H4 (cell line): ENCODE results near the gene ATAT1. TPM values are rescaled to one million over a fixed set of nuclear protein-coding genes. Genes with fewer than 3 reads are reported as not detected.
"Not testable (repeated sequence)": the region's sequence is repeated elsewhere in the genome, so short reads cannot be mapped to it uniquely, and the experiment has no call there.

ENCODE experiments used
- DNase-seq: peaks from one replicate; pipeline ENCODE4 v3.0.0-alpha.2; 2015; ENCODE audit warnings: low spot score
- total RNA-seq: library from RNA; depleted of rRNA; stranded (reverse); fragments of >200 nt; shearing (Covaris generic); gene quantifications from 2 replicates; pipeline ENCODE4 v1.2.3, GENCODE V29; 2014

ATAT1 gene
- total RNA-seq, 1 experiment from 2014 or later = 7.0 TPM

DNA sequence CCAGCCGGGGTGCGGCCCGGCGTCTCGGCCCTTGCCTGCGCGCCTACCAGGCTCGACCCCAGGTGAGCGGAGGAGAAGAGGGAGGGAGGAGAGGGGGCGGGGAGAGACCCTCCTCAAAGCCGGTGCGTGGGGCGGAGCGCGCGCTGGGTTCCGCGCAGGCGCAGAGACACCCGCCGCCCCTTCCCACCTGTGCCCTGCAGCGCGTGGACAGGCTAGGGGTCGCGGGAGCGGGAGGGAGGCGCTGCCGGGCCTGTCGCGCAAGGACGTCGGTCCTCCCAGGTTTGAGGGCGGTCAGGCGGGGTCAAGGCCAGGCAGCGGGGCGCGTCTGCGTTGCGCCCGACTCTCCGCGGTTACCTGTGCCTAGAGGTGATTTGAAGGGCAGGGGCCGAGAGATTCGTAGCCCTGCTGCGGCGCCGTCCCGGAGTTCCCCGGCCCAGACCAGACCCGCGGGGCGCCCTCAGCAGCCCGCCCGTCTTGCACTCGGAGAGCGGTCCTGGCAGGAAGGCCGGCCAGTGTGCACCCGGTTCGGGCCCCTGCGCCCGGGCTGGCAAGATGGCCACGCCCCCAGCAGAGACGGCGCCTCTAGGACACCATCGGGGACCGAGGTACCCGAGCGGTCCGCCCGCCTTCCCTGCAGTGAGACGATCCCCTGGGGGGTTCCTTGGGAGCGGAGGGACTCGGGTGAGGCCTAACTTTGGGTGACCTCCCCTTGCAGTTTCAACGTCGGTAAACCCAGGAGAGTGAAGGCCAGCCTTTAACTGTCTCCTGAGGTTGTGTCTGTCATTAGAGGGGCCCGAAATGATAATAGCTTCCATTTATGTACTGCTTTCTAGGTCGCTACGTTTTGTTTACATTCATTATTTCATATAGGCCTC, 20.8 kb downstream of the ATAT1 start:
- DNase-seq = peak; percentile 49

DNA sequence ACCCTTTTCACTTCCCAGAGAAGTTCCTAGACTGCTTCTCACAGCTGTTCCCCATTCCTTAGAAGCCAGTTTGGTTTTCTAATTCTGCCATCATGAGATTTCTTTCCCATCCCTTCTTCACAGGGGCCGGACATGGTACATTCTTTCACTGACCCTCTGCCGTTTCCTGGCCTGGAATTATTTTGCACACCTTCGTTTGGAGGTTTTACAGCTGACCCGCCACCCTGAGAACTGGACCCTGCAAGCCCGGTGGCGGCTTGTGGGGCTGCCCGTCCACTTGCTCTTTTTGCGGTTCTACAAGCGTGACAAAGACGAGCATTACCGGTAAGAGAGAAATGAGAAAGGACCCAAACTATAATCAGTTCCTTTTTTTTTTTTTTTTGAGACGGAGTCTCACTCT, 24.5 kb downstream of the ATAT1 start:
- DNase-seq = no peak

DNA sequence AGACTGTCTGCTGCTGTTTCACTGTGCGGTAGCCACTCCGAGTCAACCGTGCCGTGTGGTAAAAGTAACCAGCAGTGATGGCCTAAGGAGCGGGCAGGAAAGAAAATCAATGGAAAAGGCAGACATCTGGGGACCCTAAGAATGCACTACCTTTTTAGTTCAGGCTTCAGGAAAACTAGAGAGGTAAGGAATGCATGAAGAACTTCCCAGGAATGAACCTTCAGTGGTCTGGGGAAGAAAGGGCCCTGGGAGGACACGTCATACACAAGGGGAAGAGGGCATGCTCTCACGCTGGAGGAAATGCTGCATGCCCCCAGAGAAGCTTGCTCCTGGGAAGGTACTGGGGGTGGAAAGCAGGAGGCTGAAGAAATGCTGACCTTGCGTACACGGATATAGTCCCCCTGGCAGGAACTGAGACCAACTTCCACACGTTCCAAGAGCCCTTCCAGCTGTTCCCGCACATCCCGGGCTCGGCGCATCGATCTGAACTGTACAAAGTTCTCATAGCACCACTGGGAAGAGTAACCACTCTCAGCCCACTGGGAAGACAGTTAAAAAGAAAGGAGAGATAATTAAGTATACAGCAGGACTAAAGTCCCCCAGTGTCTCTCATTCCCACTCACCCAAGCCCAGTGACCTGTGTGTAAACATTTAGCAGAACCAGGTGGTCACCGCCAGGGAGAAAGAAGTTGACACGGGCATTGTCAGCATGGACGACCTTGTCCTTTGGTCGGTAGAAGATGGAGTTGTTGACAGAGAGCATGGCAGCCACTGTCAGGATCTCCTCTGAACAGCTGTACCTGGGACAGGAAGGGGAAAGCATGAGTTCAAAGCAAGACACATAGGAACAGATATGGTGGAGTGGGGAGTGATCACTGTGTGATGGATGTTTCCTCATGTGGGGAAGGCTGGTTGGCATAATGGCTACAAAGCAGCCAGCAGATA, 28.4 kb downstream of the ATAT1 start:
- DNase-seq = no peak

DNA sequence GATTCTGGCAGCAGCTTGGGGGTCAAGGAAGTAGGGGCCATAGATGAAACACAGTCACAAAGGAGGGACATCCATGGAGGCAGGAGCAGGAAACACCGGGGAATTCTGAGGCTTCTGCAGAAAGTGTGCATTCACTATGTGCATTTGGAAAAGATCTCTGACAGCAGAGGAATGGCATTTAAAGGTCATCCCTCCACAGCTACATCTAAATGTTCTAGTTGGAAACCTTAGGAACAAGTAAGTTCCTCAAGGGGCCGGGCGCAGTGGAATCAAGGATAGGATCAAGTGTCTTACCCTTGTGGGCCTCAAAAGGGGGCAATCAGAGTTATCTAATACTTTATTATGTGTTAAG, 29.0 kb downstream of the ATAT1 start:
- no peak for DNase-seq

DNA sequence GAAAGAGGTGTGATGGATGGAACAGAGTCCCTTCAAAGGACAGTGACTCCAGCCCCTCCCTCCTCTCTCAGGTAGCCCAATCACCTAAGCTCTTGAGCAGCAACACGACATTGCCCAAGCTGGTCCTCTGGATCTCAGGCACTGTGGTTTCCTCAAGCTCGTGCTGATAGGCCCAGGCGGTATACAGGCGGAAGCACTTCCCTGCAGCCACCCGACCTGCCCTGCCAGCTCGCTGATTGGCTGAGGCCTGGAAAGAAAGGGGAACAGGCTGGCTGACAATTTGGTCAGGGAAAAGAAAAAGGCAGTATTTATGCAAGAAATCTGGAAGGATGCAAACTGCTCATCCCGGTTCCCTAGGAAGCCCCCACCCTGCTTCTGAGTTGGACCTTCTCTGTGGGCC, 29.8 kb downstream of the ATAT1 start:
- no peak for DNase-seq

DNA sequence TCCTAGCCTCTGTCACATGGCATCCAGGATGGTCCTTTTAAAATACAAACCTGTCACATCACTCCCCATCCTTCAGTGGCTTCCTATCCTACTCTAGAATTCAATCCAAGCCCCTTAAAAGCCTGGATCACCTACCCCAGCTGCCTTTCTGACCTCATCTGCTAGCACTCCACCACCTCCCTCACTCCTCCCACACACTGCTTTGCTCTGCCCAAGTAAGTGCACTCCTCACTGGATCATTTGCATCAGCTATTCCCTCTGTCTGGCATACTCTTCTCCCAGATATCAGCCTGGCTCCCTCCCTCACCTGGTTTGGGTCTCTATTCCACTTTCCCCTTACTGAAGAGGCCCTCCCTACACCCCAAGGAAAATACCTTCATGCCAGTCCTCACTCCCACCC, 30.8 kb downstream of the ATAT1 start:
- no peak for DNase-seq

DNA sequence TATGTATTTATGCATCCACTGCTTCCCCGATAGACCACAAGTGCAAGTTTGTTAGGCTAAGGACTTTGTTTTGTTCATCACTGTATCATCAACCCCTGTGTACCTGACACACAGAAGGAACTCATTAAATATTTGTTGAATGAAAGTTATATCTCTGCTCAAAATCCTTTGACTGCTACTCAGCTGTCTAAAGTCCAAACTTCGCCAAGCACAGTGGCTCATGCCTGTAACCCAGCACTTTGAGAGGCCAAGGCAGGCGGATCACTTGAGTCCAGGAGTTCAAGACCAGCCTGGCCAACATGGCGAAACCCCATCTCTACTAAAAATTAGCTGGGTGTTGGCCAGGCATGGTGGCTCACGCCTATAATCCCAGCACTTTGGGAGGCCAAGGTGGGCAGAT, 31.2 kb downstream of the ATAT1 start:
- DNase-seq = not testable (repeated sequence)

DNA sequence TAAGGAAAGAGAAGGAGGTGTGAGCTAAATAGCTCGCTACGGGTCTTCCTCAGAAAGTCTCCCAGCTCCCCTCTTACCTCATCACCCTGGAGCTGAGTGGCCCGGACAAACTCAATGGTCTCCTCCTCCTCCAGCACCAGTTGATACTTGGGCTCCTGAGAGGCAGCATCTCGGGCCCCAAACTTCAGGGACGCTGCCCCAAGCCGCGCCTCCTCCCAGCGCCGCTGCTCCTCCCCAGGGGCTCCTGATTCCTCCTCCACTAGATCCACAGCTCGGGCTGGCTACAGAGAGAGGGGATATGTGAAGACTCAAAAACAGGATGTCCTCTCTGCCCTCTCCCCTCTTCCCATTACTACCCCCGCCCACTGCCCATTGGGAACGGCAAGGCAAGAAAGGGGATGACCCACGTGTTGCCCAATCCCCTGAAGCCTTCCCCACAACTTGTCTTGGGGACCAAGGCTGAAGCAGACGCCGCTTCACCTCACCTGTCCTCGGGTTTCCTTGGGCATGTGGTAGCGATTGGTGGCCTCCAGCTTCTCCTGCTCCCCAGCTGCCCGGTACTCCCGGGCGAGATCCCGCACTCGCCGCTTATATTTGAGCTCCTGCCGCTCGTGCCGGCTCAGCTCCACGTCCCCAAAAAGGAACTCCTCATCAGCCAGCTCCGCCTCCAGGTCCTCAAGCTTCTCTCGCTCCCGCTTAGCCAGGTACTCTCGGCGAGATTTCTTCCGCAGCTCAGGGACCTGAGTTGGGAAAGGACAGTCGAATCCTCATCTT, 38.5 kb downstream of the ATAT1 start:
- DNase-seq = no peak

DNA sequence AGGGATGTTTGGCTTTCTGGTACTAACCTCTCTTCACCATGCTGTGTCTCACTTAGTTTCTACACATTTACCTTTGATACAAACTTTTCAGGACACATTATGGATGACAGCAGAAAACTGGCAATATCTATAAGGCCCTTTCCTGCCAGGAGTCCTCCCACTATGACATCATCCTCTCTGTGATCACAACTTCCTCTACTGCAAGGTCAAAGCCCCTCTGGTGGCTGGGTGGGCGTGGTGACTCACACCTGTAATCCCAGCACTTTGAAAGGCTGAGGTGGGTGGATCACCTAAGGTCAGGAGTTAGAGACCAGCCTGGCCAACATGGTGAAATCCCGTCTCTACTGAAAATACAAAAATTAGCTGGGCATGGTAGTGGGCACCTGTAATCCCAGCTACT, 39.6 kb downstream of the ATAT1 start:
- DNase-seq = not testable (repeated sequence)

DNA sequence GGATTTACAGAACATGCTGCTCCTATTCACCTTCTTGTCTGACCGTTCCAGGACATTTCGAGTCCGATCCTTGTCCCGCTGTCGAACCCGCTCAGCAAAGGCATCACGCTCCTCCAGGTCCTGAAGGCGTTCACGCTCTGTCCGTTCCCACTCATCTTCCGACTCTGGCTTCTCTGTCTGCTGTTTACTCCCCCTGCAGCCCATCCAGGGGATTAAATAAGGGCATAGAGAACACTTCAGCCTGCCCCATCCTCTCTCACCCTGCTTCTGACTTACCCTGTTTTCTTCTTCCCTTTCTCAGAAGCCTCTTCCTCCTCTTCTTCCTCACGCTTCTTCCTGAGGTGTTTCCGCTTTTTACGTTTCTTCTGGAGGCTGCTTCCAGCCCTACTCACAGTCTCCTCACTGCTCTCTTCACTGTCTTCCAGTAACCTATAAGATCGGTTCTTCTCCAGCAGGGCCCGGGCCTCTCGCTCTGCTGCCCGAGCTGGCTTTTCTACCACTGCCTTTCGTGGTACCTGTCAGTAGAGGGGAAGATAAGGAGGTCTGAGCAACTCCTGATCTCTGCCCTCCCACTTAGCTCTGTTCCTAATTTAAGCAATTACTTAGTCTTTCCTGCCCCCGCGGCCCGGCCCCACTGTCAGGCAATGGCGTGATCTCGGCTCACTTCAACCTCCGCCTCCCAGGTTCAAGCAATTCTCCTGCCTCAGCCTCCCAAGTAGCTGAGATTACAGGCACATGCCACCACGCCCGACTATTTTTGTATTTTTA, 44.3 kb downstream of the ATAT1 start:
- no peak for DNase-seq

DNA sequence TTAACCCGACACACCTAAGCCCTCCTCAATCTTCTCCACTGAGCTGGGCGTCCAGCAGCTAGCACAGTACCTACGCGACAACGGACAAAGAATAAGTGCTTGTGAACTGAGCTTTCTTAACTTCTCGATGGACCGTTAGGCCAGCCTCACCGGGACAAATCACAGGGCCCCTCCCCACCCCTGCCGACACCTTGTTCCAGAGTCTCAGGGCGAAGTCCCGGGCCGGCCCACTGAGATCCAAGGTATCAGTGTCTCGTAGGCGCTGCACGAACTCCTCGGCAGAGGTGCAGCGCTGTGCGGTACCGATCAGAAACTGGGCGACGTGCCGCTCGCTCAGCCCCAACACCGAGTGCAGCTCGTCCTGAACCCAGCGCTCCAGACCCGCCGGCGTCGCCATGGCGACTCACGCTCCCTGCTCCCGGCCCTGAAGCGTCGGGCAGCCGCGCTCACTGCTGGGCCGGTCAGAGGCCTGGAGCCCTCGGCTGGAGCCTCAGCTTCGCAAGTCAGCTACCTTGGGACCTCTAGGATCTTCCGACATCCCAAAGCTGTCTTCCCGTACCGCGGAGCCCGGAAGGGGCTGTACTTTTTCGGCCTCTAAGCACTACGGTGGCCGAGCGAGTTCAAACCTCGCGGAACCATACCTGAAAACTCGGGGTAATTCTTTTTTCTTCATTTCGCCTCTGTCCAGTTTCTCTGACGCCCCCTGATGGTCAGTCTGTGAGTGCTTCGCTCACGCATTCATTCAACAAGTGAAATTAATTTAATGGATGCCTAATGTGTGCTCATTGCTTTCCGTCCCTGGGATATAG, 46.0 kb downstream of the ATAT1 start, which contains the start of gene DHX16:
DHX16 (minus strand) TSS at position 562 of the 809 bp plus-strand sequence; CDS start at position 397, 165 bp downstream.
- DNase-seq = peak; percentile 94

DNA sequence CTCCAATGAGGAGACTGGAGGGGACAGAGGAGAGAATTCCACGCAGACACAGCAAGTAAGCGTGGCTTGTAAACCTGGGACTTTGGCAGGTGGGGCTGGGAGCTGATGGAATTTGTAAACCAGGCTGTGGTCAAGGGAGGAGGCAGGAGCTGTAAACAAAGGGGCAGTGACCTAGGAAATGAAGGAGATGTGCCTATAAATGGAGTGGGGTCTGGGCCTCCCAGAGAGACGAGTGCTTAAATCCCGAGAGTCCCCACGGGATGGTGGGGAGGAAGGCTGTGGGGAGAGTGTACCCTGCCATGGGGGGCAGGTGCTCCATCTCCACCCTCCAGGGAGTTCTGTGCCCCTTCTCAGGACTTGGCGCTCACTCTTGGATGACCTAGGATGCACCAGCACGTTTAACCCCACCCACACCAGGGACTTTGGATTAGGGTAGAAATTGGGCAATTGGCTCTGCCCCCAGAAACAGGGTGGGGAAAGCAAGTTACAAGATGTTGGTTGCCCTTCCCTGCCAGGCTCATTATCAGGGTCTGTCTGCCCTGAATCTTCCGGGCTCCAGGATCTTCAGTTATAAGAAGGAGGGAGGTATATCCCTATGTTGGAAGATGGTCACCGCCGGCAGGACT, 50.1 kb downstream of the ATAT1 start:
- no peak for DNase-seq

DNA sequence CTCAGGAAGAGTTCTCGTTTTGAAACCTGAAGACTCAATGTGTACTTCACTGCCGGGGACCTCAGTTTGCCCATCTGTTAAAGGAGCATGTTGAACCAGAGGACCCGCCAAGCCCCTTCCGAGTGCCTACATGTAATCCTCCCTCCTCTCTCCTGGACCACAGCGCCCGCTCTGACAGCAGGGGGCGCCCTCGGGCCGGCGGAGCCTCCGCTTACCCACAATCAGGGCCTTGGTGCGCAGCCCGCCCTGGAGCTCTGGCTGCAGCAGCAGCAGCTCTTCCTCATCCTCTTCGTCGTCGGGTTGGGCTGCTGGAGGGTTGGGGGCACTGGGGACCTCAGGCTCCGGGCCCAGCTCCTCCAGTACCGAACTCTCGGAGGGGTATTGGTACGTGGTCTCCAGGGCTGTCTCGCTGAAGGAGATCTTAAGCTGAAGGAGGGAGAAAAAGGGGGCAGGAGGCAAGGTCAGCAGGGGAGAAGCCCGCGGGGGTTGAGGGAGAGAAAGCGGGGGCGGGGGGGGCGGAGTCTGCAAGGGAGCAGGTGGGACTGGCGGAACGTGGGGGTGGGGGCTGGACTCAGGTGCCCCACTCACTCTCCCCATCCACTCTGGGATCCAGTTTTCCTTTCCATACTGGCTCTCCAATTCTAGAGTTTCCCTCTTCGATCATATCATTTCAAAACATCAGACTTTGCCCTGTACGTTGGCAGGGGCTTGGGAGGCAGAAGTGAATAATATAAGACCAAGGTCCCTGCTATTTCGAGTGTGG, 52.5 kb downstream of the ATAT1 start:
- DNase-seq = peak; percentile 29

DNA sequence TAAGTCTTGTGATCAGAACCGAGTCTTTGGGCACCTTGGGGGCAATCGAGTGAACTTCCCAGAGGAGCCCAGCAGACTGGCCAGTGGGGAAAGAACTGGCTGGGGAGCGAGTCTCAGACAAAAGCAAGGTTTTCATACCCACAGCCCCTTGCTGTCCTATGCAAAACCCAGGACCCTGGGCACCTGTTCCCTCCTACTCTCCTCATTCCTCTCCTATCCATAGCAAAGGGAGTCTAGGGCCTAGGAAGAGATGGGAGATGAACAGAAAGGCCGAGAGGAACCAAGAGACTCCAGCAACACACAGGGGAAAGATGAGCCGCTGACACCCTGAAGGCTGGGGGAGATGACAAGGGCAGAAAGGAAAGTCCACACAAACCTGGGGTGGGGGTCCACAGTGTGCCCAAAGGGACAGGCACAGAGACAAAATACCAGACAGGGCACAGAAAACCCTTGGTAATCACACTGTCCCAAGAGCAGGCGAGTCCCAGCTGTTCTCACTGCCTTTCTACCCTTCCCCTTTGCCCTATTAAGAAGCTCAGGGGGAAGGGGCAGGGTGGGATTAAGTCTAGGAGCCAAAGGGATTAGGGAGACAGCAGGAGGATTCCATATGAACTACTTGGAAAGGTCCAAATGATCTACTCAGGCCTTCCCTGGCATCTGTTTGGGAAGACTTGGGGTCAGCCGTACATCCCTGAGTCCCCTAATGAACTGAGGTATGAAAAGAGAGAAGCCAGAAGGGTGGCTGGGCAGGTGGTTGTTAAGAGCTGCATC, 53.3 kb downstream of the ATAT1 start:
- DNase-seq = no peak

DNA sequence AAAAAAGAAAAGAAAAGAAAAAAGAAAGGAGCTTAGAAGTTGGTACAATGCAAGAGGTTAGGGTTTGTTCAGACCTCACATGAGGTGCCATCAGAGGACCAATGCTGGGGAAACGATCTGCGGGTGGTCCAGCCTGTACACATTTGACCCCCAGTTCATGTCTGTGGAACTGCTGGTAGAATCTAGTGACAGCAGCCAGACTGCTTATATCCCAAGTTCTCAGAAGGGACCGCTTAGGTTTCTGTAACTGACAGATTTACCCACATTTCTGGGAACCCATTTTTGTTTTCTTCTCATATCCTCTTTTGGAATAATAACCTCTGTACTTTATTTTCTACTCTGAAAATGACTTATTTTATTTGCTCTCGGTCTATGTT, 55.1 kb downstream of the ATAT1 start:
- no peak for DNase-seq

DNA sequence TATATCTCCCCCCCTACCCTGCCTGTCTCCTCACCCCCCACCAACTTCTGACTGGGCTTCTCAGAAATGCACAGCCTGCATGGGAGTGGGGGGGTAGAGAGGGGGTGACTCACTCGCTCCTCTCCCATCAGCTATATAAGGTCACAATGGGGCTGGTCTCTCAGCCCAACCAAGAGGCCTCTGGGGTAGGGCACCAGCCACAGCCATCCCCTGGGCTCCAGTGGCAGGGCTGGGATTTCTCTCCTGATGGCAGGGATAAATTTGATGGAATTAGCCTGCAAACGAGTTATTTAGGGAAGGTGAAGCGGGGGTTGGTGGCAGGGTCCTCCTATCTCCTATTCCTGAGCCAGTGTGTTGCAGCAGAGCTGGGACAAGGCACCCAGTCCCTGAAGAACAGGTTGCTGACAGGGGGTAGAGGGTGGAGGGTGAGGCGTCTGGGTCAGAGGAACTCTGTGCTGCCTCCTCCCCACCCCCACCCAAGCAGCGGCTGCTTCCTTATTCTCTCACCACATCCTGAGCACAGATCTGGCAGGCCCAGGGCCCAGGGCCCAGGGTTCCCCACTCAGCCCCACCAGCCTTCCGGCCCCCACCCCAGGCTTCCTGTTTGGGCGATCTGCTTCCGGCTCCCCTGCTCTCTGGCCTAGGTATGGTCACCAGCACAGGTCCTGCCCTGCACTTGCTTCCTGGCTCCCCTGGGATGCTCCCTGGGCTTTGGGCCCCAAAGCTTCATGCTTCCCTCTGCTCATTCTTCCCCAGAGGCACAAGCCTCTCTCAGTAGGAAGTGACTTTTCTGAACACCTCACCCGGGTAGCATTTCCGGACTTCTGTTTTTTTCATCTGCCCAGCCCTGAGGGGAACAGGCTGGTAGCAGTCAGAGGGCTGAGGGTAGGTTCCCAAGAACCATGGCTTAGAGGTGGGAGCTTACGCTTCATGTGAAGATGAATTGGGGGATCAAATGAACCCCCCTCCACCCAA, 55.8 kb downstream of the ATAT1 start:
- peak; percentile 82 for DNase-seq
